NCI-H1092 treated with DMSO at 0.1 percent for 48 hours (cell line): ENCODE data around the gene TRMO.

Source experiments
- DNase-seq: peaks from one replicate; lab custom pipeline; 2025; lab: John Stamatoyannopoulos, UW

Gene TRMO

DNA sequence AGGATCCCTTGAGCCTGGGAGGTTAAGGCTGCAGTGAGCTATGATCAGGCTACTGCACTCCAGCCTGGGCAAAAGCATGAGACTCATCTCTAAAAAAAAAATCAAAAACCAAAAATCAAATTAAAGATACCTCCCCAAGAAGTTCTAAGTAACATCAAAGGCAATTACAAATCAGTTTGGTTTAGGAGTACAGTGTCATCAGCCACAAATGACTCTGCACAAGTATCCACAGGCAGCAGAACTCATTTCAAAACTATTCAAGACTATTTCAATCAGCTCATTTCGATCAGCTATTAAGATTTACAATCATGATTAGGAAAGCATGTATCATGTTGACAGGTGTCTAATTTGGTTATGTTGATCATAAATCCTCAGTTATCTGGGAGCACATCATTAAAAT lies 19.1 kb downstream of the TRMO start:
- no peak for DNase-seq

DNA sequence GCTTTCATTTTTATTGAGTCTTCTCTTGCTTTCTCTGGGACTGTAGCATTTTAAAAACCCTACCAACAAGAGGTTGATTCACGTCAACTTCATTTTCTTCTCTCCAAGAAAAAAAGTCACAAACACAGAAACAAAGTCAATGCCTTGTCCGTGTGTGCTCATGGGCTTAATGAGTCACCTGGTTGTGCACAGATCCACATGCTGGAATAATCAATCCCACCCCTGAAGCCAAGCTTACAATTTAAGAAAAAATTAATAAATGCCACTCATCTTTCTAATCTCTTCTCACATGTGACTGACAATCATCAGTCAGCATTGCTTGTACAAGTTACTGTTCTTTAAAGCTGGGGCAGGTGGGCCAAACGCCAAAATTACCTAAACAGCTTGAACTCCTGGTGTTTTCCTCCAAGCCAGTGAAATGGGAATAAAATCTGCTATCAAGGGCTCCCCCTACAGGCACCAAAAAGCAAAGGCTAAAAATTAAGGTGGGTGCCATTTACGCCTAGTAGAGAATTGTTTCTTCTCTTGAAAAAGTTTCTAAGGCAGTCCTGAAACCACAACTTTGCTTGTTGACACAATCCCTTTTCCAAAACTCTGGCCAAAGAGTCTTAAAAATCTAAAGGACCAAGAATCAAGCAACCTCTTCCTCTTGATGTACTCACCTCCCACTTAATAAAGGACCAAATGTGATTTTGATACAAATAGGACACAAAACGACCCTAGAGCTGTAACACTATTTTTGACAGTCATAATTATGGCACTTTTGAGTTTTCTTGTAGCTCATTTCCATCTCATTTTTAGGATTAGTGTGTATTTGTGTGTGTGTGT lies 21.3 kb downstream of the TRMO start:
- peak; percentile 5 for DNase-seq

DNA sequence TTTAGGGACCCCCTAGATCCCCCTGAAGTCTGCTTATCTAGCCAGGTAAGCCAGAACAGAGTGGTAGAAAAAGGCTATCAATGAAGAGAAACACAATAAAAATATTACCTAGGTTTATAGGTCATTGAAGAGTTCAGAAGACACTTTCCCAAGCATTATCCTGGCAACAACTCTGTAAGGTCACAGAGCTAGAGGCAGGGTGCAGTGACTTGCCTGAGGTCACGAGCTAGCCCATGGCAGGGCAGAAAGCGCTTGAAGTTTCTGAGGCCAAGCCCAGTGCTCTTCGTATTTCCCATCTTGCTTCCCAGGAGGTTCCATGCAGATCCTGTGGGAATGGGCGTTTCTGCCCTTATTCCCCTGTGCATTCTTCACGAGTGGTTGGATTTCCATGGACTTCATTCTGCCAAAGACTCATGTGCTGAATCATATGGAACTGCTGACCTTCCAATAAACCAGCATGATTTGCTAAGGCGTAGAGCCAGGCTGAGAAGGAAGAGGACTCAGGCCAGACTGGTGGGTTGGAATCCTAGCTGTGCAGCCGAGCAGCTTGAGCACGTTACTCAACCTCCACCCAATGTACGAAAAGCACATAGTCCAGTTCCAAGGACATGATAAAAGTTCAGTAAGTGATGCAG lies 22.1 kb downstream of the TRMO start:
- DNase-seq, result no peak

DNA sequence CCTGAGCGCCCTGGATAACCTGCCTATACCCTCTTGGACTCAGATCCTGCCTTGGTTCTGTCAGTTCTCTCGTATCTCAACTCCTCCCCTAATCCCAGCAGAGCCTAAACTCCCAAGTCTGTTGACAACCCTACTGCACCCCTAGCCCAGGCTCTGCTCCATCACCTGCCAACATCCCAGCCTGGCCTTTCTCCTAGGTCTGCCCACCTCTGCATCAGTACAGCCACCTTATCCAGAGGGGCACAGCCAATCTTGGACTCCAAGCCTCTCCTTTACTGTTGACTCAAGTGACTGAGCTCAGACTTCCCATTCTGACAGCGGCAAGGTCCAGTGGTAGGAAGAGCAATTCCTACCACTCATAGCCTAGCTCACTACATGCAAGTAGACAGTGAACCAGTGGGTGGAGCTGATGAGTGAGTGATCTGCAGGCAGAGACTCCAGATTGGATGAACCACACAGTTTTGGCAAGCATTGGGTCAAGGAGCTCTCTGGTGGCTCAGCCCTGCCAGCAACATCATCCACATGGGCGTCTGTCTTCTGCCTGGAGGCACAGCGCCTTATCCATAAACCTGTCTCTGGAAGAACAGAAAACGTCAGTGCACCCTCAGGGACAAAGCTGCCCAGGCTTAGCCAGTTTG lies 26.5 kb downstream of the TRMO start:
- DNase-seq, result no peak

DNA sequence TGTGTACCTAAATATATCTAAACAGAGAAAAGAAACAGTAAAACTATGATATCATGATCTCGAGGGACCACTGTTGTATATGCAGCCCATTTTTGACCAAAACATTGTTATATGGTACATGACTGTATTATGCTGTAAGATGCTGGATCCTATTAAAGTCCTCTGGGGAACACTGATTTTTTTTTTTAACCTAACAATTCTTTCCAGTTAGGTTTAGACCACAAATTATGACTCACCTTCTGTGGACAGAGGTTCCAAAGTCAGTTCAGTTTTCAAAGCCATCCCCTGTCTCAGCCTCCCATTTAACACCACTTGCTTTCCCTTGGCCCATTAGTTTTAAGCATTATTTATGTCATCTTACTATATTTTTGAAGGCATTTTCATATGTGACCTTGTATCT lies 27.1 kb downstream of the TRMO start:
- no peak for DNase-seq

DNA sequence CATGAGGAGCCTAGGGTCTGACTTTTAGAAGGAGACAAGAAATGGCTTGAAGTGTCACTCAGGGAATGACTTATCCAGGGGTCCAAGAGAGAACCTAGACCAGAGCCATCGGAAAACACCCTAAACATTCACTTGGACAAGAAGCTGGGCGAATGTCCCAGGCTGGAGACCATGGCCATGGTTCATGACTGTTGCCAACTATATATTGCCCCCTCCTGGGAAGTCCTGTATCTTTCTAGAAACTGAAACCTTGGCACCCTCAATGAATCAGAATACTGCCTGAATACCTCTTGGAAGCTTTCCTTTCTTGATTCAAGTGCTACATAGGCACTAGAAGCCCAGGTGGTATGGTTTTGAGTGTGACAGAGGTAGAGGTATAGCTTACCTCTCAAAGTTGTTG lies 29.9 kb downstream of the TRMO start:
- DNase-seq, result no peak

DNA sequence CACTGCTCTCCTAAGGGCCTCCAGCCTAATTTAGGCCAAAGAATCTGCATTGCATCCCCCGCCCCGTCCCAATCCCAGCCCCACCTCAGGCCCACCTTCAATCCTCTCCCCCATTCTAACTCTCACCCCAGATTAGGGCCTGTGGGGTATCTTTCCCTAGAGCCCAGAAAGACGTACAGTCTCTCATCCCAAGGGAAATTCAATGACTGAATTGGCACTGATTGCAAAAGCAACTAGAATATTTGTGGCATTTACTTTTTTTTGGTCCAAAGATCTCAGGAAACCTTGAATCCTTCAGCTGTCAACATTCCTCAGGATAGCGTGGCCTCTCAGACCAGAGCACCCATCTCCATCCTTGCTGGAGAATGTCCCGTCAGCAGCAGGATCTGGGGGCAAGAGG lies 30.6 kb downstream of the TRMO start:
- DNase-seq, result no peak

DNA sequence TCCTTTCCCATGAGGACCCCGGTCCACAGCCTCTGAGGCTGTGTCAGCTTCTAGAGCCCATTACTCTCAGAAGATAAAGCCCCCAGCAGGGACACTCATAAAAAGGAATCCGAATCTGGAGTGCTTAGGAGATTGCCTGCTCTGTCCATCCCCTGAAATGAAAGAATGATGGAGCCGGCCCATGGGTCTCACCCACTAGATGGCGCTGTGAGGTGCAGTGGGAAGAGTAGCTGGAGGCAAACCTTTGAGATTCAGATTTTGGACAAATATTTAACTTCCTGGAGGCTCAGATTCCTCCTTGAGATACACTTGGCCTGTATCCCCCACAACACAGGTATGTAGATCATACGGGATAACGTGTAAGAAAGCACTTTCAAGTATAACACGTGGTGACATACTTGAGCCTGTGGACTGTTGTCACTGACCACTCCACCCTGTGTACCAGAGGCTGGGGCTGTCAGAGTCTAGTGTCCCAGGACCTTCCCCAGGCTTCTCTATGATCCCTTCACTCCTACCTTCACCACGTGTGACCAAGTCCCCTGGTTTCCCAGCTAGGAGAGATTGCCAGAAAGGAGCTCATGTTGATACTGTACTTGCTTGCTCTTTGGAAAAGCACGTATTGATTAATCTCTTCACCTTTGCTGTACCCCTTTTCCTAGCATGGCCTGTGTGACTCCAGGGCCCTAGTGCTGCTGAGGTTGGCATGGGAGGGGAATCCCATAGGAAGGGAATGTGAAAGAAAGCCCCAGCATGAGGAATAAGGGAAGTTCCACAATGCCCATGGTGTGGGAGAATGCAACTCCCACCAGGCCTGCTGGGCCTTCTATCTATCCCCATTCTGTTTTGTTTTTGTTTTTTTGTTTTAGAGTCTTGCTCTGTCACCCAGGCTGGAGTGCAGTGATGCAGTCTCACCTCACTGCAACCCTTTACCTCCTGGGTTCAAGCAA lies 32.1 kb downstream of the TRMO start:
- no peak for DNase-seq

DNA sequence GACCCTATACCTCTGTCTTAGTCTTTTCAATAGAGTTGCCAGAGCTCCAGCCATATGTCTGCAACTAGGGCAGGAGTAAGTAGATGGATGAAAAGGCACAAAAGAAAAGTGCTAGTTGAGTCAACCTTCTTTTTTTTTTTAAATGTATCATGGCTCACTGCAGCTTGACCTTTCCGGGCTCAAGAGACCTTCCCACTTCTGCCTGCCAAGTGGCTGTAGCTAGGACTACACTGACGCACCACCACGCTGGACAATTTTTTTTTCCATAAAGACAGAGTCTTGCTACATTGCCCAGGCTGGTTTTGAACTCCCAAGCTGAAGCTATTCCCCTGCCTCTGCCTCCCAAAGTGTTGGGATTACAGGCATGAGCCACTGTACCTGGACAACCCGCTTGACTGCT lies 42.0 kb downstream of the TRMO start:
- no peak for DNase-seq

DNA sequence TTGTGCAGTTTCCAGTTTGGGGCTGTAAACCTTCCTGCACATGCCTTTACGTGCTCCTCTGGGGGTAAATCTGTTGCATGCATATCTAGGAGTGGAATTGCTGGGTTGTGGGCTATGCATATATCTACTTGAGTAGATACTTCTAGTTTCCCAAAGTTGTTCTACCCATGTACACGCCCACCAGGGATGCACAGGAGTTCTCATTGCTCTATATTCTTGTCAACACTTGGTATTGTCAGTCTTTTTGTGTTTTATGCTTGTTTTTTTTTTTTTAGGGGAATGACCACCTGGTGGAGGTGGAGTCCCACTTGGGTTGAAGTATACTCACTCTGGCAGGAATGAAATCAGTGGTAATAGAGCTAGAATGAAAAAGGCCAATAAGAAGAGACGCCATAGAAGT lies 46.2 kb downstream of the TRMO start:
- DNase-seq, result no peak

DNA sequence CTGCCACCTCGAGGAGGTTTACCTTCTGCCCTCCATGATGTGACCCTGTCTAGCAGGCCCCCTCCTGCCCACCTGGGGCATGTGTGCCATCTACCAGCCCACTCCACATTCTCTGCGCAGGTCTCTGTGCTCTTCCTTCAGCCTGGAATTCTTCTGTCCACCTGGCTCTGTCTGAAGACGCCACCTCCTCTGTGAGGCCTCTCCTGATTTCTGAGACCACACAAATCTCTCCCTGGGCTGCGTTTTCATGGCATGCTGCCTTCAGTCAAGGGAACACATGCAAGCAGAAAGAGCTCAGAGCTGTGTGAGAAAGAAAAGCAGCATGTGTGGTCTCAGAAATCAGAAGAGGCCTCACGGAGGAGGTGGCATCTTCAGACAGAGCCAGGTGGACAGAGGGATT lies 47.2 kb downstream of the TRMO start:
- no peak for DNase-seq

DNA sequence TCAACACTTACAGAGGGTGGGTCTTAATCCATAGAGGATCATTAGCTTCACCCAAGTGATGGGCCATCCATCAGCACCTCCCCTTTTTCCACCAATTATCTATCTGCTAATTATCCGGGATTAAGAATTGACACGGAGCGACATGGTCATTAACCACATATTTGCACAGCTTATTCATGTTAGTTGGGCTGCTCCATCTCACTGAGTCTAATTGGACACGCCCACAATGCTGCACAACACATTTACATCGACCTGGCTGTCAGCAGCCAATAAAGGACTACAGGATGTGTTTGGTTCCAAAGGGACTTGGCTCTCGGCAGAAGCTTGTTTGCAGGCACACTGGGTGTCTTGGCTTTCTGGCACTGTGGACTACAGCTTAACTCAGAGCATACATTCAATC lies 47.7 kb downstream of the TRMO start:
- no peak for DNase-seq

DNA sequence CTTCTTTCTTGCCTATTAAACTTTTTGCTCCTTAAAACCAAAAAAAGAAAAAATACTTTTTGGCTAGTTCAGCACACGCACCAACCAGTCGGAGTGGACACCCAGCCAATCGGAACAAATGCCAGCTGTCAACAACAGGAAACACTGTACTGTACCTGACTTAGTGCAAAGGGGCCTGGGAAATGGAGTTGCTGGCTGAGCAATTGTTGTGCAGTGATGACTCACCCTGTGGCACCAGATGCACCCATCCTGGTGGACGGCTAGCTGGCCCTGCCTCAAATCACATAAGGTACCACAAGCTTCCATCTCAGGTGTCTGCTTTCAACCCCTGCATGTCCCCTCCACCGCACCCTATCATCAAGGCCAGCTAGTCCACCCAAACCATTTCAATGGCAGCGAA lies 48.4 kb downstream of the TRMO start:
- no peak for DNase-seq

DNA sequence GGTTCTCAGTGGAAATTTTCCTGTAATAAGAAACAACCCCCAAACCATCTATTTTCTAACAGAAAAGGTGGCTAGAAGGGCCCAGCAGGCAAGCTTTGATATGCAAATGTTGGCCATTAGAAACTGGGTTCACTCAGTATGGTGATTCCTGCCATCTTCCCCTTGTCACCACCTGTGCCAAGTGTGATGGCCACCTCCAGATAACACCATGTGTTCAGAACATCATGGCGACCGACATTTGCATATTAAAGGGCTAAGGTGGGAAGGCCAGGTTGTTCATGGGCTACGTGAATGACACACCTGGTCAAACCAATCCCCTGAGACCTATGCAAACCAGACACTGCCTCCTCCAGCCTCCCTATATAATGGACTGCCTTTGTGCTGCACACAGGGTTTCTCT lies 48.9 kb downstream of the TRMO start:
- no peak for DNase-seq

DNA sequence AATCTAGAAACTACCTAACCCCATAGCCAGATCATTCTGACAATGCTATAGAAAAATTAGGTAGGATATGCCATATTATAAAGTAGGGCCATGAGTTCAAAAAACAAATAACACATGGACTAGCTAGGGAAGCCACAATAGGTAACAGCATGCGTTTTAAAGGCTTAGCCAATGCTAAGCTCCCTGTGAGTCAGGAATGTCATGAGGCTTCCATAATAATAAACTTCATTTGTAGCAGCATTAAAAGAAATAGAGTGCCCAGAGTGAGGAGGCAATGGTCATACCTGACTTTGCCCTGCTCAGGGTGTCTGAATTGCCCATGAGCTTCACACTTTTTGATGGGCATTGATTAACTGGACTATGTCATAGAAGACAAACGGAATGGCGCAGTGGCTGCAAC lies 53.4 kb downstream of the TRMO start:
- DNase-seq, result no peak

DNA sequence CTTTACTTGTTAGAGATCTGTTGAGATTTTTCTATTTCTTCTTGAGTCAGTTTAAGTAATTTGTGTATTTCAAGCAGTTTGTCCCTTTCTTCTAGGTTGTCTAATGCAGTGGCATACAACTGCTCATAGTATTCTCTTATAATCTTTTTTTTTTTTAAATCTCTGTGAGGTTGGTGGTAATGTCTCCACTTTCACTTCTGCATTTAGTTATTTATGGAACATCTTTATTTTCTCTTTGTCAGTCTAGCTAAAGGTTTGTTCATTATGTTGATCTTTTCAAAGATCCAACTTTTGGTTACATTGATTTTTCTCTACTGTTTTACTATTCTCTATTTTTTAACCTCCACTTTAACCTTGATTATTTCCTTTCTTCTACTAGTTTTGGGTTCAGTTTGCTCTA lies 55.5 kb downstream of the TRMO start:
- no peak for DNase-seq

DNA sequence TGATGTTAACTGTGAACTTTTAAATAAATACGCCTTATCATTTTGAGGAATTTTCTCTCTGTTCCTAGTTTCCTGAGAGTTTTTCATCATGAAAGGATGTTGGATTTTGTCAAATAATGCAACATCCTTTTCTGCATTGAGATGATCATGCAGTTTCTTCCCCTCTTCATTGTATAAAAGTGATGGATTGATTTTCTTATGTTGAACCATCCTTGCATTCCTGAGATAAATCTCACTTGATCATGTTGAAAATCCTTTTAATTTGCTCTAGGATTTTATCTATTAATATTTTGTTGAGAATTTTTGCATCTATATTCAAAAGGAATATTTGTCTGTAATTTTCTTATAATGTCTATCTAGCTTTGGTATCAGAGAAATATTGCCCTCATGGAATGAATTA lies 56.0 kb downstream of the TRMO start:
- DNase-seq, result no peak

DNA sequence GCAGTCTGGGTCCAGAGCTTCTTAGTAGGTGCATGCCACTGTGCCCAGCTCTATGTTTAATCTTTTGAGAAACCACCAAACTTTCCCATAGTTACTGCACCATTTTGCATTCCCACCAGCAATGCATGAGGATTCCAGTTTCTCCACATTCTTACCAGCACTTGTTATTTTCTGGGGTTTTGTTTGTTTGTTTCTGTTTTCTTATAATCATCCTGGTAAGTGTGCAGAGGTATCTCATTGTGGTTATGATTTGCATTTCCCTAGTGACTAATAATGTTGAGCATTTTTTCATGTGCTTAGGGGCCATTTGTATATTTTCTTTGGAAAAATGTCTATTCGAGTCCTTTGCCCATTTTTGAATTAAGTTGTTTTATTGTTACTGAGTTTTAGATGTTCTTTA lies 57.9 kb downstream of the TRMO start:
- DNase-seq, result no peak

DNA sequence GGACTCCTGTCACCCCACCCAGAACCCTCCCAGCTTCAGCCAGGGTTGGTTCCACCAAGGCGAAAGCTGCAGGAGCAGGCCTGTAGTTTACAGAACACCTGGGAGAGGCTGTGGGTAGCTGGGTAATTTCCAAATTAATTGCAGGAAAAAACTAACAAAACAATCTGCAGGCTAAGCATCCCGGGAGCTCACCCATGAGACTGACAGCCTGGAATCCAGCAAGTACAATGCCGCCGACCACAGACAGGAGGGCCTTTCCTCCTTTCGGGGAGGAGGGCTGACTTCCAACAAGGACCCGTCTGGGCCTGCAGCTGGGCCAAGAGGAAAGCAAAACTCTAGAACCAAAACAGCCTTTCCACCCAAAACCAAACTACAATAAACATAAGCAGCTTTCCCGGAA lies 59.0 kb downstream of the TRMO start:
- DNase-seq, result no peak

DNA sequence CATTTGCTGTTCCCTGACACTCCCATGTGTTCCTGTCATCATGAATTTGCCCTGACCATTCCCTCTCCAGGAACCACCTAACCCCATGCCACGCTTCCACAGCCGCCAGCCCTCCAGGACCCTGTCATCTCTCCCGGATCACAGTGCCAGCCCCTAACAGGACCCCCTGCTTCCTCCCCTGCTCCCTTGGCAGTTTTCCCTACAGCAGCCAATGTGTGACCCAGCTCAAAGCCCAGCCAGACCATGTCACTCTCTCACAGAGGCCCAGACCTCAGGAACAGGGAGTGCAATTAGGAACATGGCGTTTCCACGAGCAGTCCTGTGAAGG lies 61.2 kb downstream of the TRMO start:
- no peak for DNase-seq

DNA sequence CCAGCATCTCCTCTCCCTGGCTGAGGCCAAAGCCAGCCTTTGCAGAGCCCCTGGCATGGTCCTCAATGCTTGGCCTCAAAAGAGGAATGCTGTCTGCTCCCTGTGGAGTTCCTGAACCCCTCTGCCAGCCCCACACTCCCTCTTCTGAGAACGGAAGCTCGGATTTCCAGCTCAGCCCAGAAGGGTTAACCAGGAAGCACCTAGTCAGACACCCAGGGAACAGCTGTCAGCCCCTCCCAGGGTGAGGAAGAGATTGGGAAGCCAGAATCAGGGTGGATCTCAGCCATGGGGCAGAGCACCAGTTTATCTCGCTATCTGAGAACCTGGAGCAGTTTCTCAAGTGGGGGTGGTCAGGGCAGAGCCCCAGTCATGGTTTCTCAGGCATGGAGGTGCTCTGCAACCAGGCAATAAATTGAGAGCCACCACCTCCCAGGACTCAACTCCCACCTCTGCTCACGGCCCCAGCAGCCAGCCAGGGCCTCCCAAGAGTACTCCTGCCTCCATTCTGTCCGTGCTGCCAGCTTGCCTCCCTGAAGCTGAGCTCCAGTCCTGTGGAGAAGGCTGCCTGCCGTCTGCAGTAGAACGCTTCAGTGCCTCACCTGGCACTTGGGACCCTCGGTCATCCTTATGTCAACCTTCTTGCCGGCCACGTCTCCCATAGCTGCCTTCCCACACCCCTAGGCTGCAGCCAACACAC lies 61.7 kb downstream of the TRMO start:
- DNase-seq, result no peak

DNA sequence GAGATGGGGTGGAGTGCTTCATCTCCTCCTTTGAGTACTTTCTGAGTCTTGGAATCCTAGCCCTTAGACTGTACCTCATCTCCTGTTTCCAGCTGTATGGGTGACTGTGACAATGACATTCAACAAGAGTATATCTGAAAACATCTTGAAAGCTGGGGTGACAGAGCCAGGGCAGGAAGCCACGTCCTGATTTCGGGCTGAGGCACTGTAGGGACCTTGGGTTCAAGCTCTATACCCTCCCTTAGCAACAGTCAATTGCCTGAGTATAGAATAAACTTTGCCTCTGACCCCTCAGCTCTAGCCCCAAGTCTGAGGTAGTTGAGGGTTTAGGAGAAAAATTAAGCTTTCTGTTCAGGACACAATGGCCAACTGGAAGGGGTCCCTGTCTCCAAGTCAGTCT lies 63.0 kb downstream of the TRMO start:
- no peak for DNase-seq
